ENCODE results near the gene ZFP36L2.

The ZFP36L2 gene

GRCh38 chr2:43226558-43226954 lies at the start of gene ZFP36L2:
Gene ZFP36L2, minus strand, starts transcription at chr2:43226606. Its CDS starts 291 bp downstream, at chr2:43226315.
- Histone ChIP-seq H3K27me3 (ENCODE audit: insufficient read depth, low read length) (no peaks in the 10 kb centered on the region), H3K9me3 (ENCODE audit: low read length) (no peaks in the 10 kb centered on the region), H3K4me1 (ENCODE audit: insufficient read depth, low read length) (peaks cover 32% of the 10 kb centered on the region), H3K36me3 (ENCODE audit: insufficient read depth, low read length) (peaks cover 28% of the 10 kb centered on the region), H3K4me3 (ENCODE audit: low read length) (peak within 1 kb of the TSS; percentile 79), H2AFZ (ENCODE audit: low read depth, low read length) (peak within 1 kb of the TSS; percentile 83)

- no peak overlapping the region for H2AFZ ChIP-seq (ENCODE audit: low read depth, low read length)
- H3K4me3 ChIP-seq (ENCODE audit: low read length) = no peak overlapping the region
- no peaks in the 10 kb centered on the region for H3K9me3 ChIP-seq (ENCODE audit: low read length)
- H3K36me3 ChIP-seq (ENCODE audit: insufficient read depth, low read length) = no peaks in the 10 kb centered on the region
- H3K27me3 ChIP-seq (ENCODE audit: insufficient read depth, low read length) = no peaks in the 10 kb centered on the region
- H3K4me1 ChIP-seq (ENCODE audit: insufficient read depth, low read length) = no peaks in the 10 kb centered on the region
Observed at GRCh38 chr2:43274721-43275120, 48.3 kb upstream of the ZFP36L2 start.

GRCh38 chr2:43274055-43274454 lies 47.6 kb upstream of the ZFP36L2 start:
- no peak overlapping the region for H2AFZ ChIP-seq (ENCODE audit: low read depth, low read length)
- no peak overlapping the region for H3K4me3 ChIP-seq (ENCODE audit: low read length)
- no peaks in the 10 kb centered on the region for H3K9me3 ChIP-seq (ENCODE audit: low read length)
- no peaks in the 10 kb centered on the region for H3K36me3 ChIP-seq (ENCODE audit: insufficient read depth, low read length)
- H3K27me3 ChIP-seq (ENCODE audit: insufficient read depth, low read length) = no peaks in the 10 kb centered on the region
- peaks cover 5% of the 10 kb centered on the region for H3K4me1 ChIP-seq (ENCODE audit: insufficient read depth, low read length)

- peaks cover 7% of the 10 kb centered on the region for H3K4me1 ChIP-seq (ENCODE audit: insufficient read depth, low read length)
- H3K9me3 ChIP-seq (ENCODE audit: low read length) = no peaks in the 10 kb centered on the region
- no peak overlapping the region for H2AFZ ChIP-seq (ENCODE audit: low read depth, low read length)
Observed at GRCh38 chr2:43273529-43273928, 47.1 kb upstream of the ZFP36L2 start.

GRCh38 chr2:43270930-43271615 lies 44.7 kb upstream of the ZFP36L2 start:
- no peak overlapping the region for H2AFZ ChIP-seq (ENCODE audit: low read depth, low read length)
- H3K4me1 ChIP-seq (ENCODE audit: insufficient read depth, low read length) = peaks cover 7% of the 10 kb centered on the region
- H3K36me3 ChIP-seq (ENCODE audit: insufficient read depth, low read length) = no peaks in the 10 kb centered on the region
- no peaks in the 10 kb centered on the region for H3K27me3 ChIP-seq (ENCODE audit: insufficient read depth, low read length)
- no peaks in the 10 kb centered on the region for H3K9me3 ChIP-seq (ENCODE audit: low read length)
- no peak overlapping the region for H3K4me3 ChIP-seq (ENCODE audit: low read length)

More at GRCh38 chr2:43273529-43273928, 47.1 kb upstream of the ZFP36L2 start:
- no peak overlapping the region for H3K4me3 ChIP-seq (ENCODE audit: low read length)
- H3K36me3 ChIP-seq (ENCODE audit: insufficient read depth, low read length) = no peaks in the 10 kb centered on the region
- H3K27me3 ChIP-seq (ENCODE audit: insufficient read depth, low read length) = no peaks in the 10 kb centered on the region

- Histone ChIP-seq H2AFZ (ENCODE audit: low read depth, low read length) (no peak overlapping the region), H3K9me3 (ENCODE audit: low read length) (no peaks in the 10 kb centered on the region), H3K4me1 (ENCODE audit: insufficient read depth, low read length) (peaks cover 7% of the 10 kb centered on the region), H3K27me3 (ENCODE audit: insufficient read depth, low read length) (no peaks in the 10 kb centered on the region), H3K36me3 (ENCODE audit: insufficient read depth, low read length) (no peaks in the 10 kb centered on the region), H3K4me3 (ENCODE audit: low read length) (no peak overlapping the region)
Observed at GRCh38 chr2:43270461-43270860, 44.1 kb upstream of the ZFP36L2 start.

- Histone ChIP-seq H3K4me3 (ENCODE audit: low read length) (no peak overlapping the region), H3K4me1 (ENCODE audit: insufficient read depth, low read length) (peaks cover 7% of the 10 kb centered on the region), H3K27me3 (ENCODE audit: insufficient read depth, low read length) (no peaks in the 10 kb centered on the region), H3K36me3 (ENCODE audit: insufficient read depth, low read length) (no peaks in the 10 kb centered on the region), H2AFZ (ENCODE audit: low read depth, low read length) (no peak overlapping the region), H3K9me3 (ENCODE audit: low read length) (no peaks in the 10 kb centered on the region)
Observed at GRCh38 chr2:43269706-43270105, 43.3 kb upstream of the ZFP36L2 start.

- H3K27me3 ChIP-seq (ENCODE audit: insufficient read depth, low read length) = no peaks in the 10 kb centered on the region
- no peak overlapping the region for H3K4me3 ChIP-seq (ENCODE audit: low read length)
- H3K9me3 ChIP-seq (ENCODE audit: low read length) = no peaks in the 10 kb centered on the region
- no peak overlapping the region for H2AFZ ChIP-seq (ENCODE audit: low read depth, low read length)
- peaks cover 7% of the 10 kb centered on the region for H3K4me1 ChIP-seq (ENCODE audit: insufficient read depth, low read length)
- H3K36me3 ChIP-seq (ENCODE audit: insufficient read depth, low read length) = no peaks in the 10 kb centered on the region
Observed at GRCh38 chr2:43269074-43269572, 42.7 kb upstream of the ZFP36L2 start.

- peaks cover 7% of the 10 kb centered on the region for H3K4me1 ChIP-seq (ENCODE audit: insufficient read depth, low read length)
- no peaks in the 10 kb centered on the region for H3K36me3 ChIP-seq (ENCODE audit: insufficient read depth, low read length)
- H3K9me3 ChIP-seq (ENCODE audit: low read length) = no peaks in the 10 kb centered on the region
- no peaks in the 10 kb centered on the region for H3K27me3 ChIP-seq (ENCODE audit: insufficient read depth, low read length)
- H3K4me3 ChIP-seq (ENCODE audit: low read length) = no peak overlapping the region
- no peak overlapping the region for H2AFZ ChIP-seq (ENCODE audit: low read depth, low read length)
Observed at GRCh38 chr2:43268066-43268953, 41.9 kb upstream of the ZFP36L2 start.

GRCh38 chr2:43267381-43267780 lies 41.0 kb upstream of the ZFP36L2 start:
- Histone ChIP-seq H2AFZ (ENCODE audit: low read depth, low read length) (no peak overlapping the region), H3K9me3 (ENCODE audit: low read length) (no peaks in the 10 kb centered on the region), H3K27me3 (ENCODE audit: insufficient read depth, low read length) (no peaks in the 10 kb centered on the region), H3K36me3 (ENCODE audit: insufficient read depth, low read length) (no peaks in the 10 kb centered on the region), H3K4me1 (ENCODE audit: insufficient read depth, low read length) (peaks cover 7% of the 10 kb centered on the region), H3K4me3 (ENCODE audit: low read length) (no peak overlapping the region)

GRCh38 chr2:43266711-43267111 lies 40.3 kb upstream of the ZFP36L2 start:
- Histone ChIP-seq H3K27me3 (ENCODE audit: insufficient read depth, low read length) (no peaks in the 10 kb centered on the region), H3K4me1 (ENCODE audit: insufficient read depth, low read length) (peaks cover 7% of the 10 kb centered on the region)

GRCh38 chr2:43265421-43265820 lies 39.0 kb upstream of the ZFP36L2 start:
- Histone ChIP-seq H3K27me3 (ENCODE audit: insufficient read depth, low read length) (no peaks in the 10 kb centered on the region), H3K36me3 (ENCODE audit: insufficient read depth, low read length) (no peaks in the 10 kb centered on the region), H2AFZ (ENCODE audit: low read depth, low read length) (no peak overlapping the region), H3K9me3 (ENCODE audit: low read length) (no peaks in the 10 kb centered on the region), H3K4me3 (ENCODE audit: low read length) (no peak overlapping the region), H3K4me1 (ENCODE audit: insufficient read depth, low read length) (peaks cover 7% of the 10 kb centered on the region)

More at GRCh38 chr2:43266711-43267111, 40.3 kb upstream of the ZFP36L2 start:
- H3K36me3 ChIP-seq (ENCODE audit: insufficient read depth, low read length) = no peaks in the 10 kb centered on the region
- no peak overlapping the region for H2AFZ ChIP-seq (ENCODE audit: low read depth, low read length)
- no peaks in the 10 kb centered on the region for H3K9me3 ChIP-seq (ENCODE audit: low read length)
- no peak overlapping the region for H3K4me3 ChIP-seq (ENCODE audit: low read length)

- peaks cover 7% of the 10 kb centered on the region for H3K4me1 ChIP-seq (ENCODE audit: insufficient read depth, low read length)
- H3K36me3 ChIP-seq (ENCODE audit: insufficient read depth, low read length) = no peaks in the 10 kb centered on the region
- no peaks in the 10 kb centered on the region for H3K27me3 ChIP-seq (ENCODE audit: insufficient read depth, low read length)
Observed at GRCh38 chr2:43265001-43265400, 38.6 kb upstream of the ZFP36L2 start.

More at GRCh38 chr2:43265001-43265400, 38.6 kb upstream of the ZFP36L2 start:
- Histone ChIP-seq H3K9me3 (ENCODE audit: low read length) (no peaks in the 10 kb centered on the region), H2AFZ (ENCODE audit: low read depth, low read length) (no peak overlapping the region), H3K4me3 (ENCODE audit: low read length) (no peak overlapping the region)

Measured in neuron (in vitro differentiated cells).